Measurements from ENCODE around the gene CNIH1. TPM values are rescaled to one million over a fixed set of nuclear protein-coding genes. Genes with fewer than 3 reads are reported as not detected.
A peak's percentile ranks its signal among the peaks of the same experiment; 100 is the strongest.

Gene CNIH1
- total RNA-seq, 1 donor from 2014 or later = 101 TPM

DNA sequence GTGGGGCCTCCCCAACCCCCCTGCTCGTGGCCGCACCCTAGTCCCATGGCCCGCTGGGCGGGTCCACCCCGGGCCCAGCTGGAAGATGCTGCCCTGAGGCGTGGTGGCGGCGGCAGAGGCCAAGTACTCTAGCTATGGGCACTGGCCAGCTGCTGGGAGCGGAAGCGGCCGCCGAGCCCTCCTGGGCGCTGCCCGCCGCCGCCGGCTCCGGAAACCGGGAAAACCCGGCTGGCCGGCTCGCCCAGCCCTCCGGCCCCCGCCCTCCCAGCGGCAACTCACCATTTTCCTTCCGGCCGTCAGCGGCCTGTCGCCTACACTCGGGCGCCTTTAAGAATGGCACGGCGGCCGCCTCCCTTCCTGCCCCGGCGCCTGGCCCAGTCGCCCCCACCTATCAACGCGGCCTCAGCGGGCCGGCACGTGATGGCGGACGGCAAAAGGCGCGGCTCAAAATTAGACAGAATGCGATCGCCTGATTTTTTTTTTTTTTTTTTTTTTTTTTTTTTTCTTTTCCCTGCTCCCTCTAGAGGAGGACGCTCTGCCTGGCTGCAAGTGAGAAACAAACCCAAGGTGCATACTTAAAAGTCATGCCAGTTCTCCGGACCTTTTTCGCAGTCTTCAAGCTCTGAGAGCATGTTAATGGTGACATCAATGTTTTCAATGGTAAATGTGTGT, 47.6 kb upstream of the CNIH1 start, which contains the start of gene GMFB:
TSS of gene GMFB (minus strand) at position 335 of the 672 bp plus-strand sequence. CDS start at position 282, 53 bp downstream.
- Histone ChIP-seq H3K9me3 (no peaks in the 10 kb centered on the region), H3K4me1 (peaks cover 52% of the 10 kb centered on the region), H3K27me3 (ENCODE audit: low read depth) (no peaks in the 10 kb centered on the region), H3K4me3 (peak within 1 kb of the TSS; percentile 74), H3K27ac (peak within 1 kb of the TSS; percentile 93), H3K36me3 (no peaks in the 10 kb centered on the region)
- TF ChIP-seq, protein P1, sequence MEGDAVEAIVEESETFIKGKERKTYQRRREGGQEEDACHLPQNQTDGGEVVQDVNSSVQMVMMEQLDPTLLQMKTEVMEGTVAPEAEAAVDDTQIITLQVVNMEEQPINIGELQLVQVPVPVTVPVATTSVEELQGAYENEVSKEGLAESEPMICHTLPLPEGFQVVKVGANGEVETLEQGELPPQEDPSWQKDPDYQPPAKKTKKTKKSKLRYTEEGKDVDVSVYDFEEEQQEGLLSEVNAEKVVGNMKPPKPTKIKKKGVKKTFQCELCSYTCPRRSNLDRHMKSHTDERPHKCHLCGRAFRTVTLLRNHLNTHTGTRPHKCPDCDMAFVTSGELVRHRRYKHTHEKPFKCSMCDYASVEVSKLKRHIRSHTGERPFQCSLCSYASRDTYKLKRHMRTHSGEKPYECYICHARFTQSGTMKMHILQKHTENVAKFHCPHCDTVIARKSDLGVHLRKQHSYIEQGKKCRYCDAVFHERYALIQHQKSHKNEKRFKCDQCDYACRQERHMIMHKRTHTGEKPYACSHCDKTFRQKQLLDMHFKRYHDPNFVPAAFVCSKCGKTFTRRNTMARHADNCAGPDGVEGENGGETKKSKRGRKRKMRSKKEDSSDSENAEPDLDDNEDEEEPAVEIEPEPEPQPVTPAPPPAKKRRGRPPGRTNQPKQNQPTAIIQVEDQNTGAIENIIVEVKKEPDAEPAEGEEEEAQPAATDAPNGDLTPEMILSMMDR (IDR thresholded peaks at IDR 0.05) = peak; percentile 50
- ATAC-seq (peak; percentile 98 to 99), DNase-seq (peak; percentile 95)
- intact Hi-C loops (cut with DNase I) = no loop called here

DNA sequence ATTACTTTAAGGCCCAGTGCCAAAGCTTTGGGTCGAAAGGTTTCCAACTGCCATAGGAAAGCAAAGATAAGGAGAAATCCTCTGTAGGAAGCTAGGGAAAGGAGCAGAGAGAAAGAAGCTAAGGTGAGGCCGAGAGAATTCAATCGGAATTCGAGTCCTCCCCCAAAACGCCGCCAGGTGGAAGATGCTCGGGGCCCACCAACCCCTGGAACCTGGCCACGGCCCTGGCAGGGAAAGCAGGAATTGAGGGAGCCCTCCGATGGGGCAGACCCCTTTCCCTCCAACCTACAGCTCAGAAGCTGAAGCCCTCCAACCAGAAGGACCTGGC, 47.1 kb upstream of the CNIH1 start:
- TF ChIP-seq, protein P1 (IDR thresholded peaks at IDR 0.05) = no peak
- intact Hi-C loops (cut with DNase I) = no loop called here
- ATAC-seq (no peak), DNase-seq (no peak)
- H3K9me3 ChIP-seq = no peaks in the 10 kb centered on the region
- no peaks in the 10 kb centered on the region for H3K27me3 ChIP-seq (ENCODE audit: low read depth)
- peaks cover 52% of the 10 kb centered on the region for H3K4me1 ChIP-seq
- H3K27ac ChIP-seq = peak overlapping the region; percentile 93
- H3K4me3 ChIP-seq = peak overlapping the region; percentile 74
- H3K36me3 ChIP-seq = peaks cover 1% of the 10 kb centered on the region

DNA sequence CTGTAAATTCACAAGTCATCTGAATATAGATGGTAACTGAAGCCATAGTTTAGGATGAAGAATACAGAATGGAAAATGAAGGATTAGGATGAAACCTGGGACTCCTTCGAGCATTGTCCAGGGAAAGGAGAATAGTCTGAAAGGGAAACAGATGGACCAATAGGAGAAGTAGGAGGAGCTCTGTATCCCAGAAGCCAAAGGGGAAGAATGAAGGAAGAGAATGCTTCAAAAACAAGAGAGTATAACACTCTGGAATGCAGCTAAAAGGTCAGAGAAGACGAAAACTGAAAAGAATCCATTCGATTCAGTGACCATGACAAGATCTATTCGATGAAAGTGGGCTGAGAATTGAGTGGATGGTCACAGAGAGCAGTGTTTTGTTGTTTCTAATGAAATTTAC, 46.6 kb upstream of the CNIH1 start:
- Histone ChIP-seq H3K4me1 (peaks cover 52% of the 10 kb centered on the region), H3K9me3 (no peaks in the 10 kb centered on the region), H3K27ac (peak overlapping the region; percentile 93), H3K4me3 (peak overlapping the region; percentile 74), H3K27me3 (ENCODE audit: low read depth) (no peaks in the 10 kb centered on the region), H3K36me3 (peaks cover 7% of the 10 kb centered on the region)
- TF ChIP-seq, protein P1 (IDR thresholded peaks at IDR 0.05) = no peak
- intact Hi-C loops (cut with DNase I) = no loop called here
- ATAC-seq (peak in 1 of 2 donors; percentile 50), DNase-seq (no peak)

DNA sequence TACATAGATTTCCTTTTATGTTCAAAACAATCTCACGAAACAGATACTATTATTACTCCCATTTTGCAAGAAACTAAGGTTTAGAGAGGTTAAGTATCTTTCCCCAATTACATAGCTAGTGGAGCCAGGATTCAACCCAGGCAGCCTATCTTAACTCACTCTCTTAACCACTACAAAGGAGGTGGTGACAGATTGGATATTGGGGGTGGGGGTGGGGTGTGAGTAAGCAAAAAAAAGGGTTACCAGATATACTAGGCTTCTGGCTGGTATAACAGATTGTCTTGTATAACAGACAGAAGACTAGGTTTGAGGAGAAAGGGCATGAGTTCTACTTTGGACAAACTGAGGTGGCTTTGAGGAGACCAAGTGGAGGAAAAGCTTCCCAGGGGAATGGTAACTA, 45.5 kb upstream of the CNIH1 start:
- no peaks in the 10 kb centered on the region for H3K27me3 ChIP-seq (ENCODE audit: low read depth)
- TF ChIP-seq, protein P1 (IDR thresholded peaks at IDR 0.05) = no peak
- intact Hi-C loops (cut with DNase I) = no loop called here
- H3K4me1 ChIP-seq = peaks cover 52% of the 10 kb centered on the region
- no peak overlapping the region for H3K27ac ChIP-seq
- H3K36me3 ChIP-seq = peaks cover 17% of the 10 kb centered on the region
- DNase-seq = no peak
- no peaks in the 10 kb centered on the region for H3K9me3 ChIP-seq
- no peak overlapping the region for H3K4me3 ChIP-seq
- ATAC-seq = no peak

DNA sequence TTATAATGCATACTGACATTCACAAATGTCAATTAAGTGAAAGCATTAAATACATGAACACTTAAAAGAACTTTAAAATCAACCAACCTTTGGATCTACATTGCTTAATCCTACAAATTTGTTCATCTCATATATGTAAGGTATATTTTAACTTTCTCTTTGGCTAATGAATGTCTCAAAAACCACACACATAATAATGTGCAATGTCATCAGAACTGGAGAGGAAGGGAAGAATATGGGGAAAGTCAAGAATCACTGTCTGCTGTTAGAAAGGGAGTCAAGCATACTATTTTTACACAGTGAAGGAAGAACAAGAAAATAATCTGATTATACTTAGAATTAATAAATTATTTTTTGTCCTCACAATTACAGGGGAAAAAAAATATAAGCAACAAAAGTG, 42.7 kb upstream of the CNIH1 start:
- no peak for DNase-seq
- Histone ChIP-seq H3K4me1 (peaks cover 42% of the 10 kb centered on the region), H3K9me3 (no peaks in the 10 kb centered on the region), H3K27me3 (ENCODE audit: low read depth) (no peaks in the 10 kb centered on the region), H3K36me3 (peaks cover 27% of the 10 kb centered on the region), H3K4me3 (no peak overlapping the region), H3K27ac (no peak overlapping the region)
- no peak for ATAC-seq
- intact Hi-C loops (cut with DNase I) = no loop called here
- TF ChIP-seq, protein P1 (IDR thresholded peaks at IDR 0.05) = no peak

Measured in lower lobe of right lung (tissue), 2 donors.